ENCODE results near the gene MAPRE2.
A peak's percentile ranks its signal among the peaks of the same experiment; 100 is the strongest.

Gene MAPRE2

DNA sequence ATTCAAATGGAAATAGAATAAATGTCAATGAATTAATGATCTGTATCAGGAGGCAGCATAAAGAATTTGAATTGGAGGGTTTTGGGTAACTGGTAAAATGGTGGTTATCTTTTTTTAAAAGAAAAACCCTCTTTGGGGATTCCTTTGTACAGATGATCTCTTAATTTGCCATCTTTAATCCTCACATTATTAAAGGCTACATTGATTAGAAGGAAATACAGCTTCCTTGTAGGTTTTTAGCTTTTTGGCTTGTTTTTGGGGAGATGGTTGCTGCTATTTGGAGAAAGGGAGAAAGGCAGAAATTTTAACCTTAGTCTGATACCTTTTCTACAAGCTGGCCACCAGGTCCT is 600 bp upstream of the MAPRE2 start:
- peak overlapping the region; percentile 88 for H2AFZ ChIP-seq (ENCODE audit: low read length)
- H3K4me1 ChIP-seq (ENCODE audit: control insufficient read depth in 2 of 2, insufficient read depth in 1 of 2, low read depth in 1 of 2, low read length in 2 of 2) = peaks cover 5 to 6% of the 10 kb centered on the region in 2 donors
- H3K18ac ChIP-seq (ENCODE audit: low read length) = no peak overlapping the region
- H3K9me3 ChIP-seq (replicated peaks in 1 of 2; ENCODE audit: control insufficient read depth in 2 of 2, insufficient read depth in 1 of 2, low read depth in 1 of 2, low read length in 2 of 2) = no peaks in the 10 kb centered on the region
- H3K4me2 ChIP-seq (ENCODE audit: insufficient read depth, low read length, poor library complexity, severe bottlenecking) = peak overlapping the region; percentile 54
- H3K9ac ChIP-seq (ENCODE audit: low read depth, low read length, poor library complexity) = no peak overlapping the region
- H3K14ac ChIP-seq (ENCODE audit: low read length) = no peak overlapping the region
- no peaks in the 10 kb centered on the region for H3K79me1 ChIP-seq (ENCODE audit: low read depth, low read length)
- H3K36me3 ChIP-seq (replicated peaks in 1 of 2; ENCODE audit: control insufficient read depth in 2 of 2, insufficient read depth in 2 of 2, low read length in 2 of 2) = no peaks in the 10 kb centered on the region
- H2BK120ac ChIP-seq (ENCODE audit: low read depth, low read length) = no peak overlapping the region
- H4K8ac ChIP-seq (ENCODE audit: low read depth, low read length) = no peak overlapping the region
- H2BK5ac ChIP-seq (ENCODE audit: low read length) = no peak overlapping the region
- H3K23ac ChIP-seq (ENCODE audit: low read depth, low read length, poor library complexity) = no peak overlapping the region
- no peak for DNase-seq (ENCODE audit: low spot score)
- no peak overlapping the region for H2AK5ac ChIP-seq (ENCODE audit: low read depth, low read length)
- H3K27me3 ChIP-seq (ENCODE audit: control insufficient read depth in 3 of 3, insufficient read depth in 3 of 3, low read depth in 1 of 3, low read length in 3 of 3) = no peaks in the 10 kb centered on the region
- peak overlapping the region in 1 of 2 donors; percentile 71 for H3K4me3 ChIP-seq (ENCODE audit: low read length in 2 of 2)
- no peak overlapping the region for H2BK12ac ChIP-seq (ENCODE audit: low read length)
- H4K91ac ChIP-seq (ENCODE audit: low read depth, low read length, poor library complexity) = no peak overlapping the region
- H2BK15ac ChIP-seq (ENCODE audit: low read length) = no peak overlapping the region
- peak overlapping the region; percentile 87 for H3K27ac ChIP-seq (replicated peaks; ENCODE audit: low read length)
- H3K4ac ChIP-seq (ENCODE audit: low read length) = no peak overlapping the region

- Histone ChIP-seq H3K27ac (replicated peaks; ENCODE audit: low read length) (peak overlapping the region; percentile 79), H3K27me3 (ENCODE audit: control insufficient read depth in 3 of 3, insufficient read depth in 3 of 3, low read depth in 1 of 3, low read length in 3 of 3) (no peaks in the 10 kb centered on the region), H3K18ac (ENCODE audit: low read length) (peak overlapping the region; percentile 84), H2BK12ac (ENCODE audit: low read length) (no peak overlapping the region), H3K4me1 (ENCODE audit: control insufficient read depth in 2 of 2, insufficient read depth in 1 of 2, low read depth in 1 of 2, low read length in 2 of 2) (peaks cover 8 to 9% of the 10 kb centered on the region in 2 donors), H4K8ac (ENCODE audit: low read depth, low read length) (no peak overlapping the region), H3K23ac (ENCODE audit: low read depth, low read length, poor library complexity) (no peak overlapping the region), H2BK15ac (ENCODE audit: low read length) (no peak overlapping the region), H2BK120ac (ENCODE audit: low read depth, low read length) (no peak overlapping the region), H3K36me3 (replicated peaks in 1 of 2; ENCODE audit: control insufficient read depth in 2 of 2, insufficient read depth in 2 of 2, low read length in 2 of 2) (no peaks in the 10 kb centered on the region), H3K4me3 (ENCODE audit: low read length in 2 of 2) (peak overlapping the region; percentile 71 to 95), H3K9ac (ENCODE audit: low read depth, low read length, poor library complexity) (peak overlapping the region; percentile 84), H3K4me2 (ENCODE audit: insufficient read depth, low read length, poor library complexity, severe bottlenecking) (peak overlapping the region; percentile 60), H3K79me1 (ENCODE audit: low read depth, low read length) (no peaks in the 10 kb centered on the region), H2AK5ac (ENCODE audit: low read depth, low read length) (no peak overlapping the region), H2BK5ac (ENCODE audit: low read length) (no peak overlapping the region), H3K9me3 (replicated peaks in 1 of 2; ENCODE audit: control insufficient read depth in 2 of 2, insufficient read depth in 1 of 2, low read depth in 1 of 2, low read length in 2 of 2) (no peaks in the 10 kb centered on the region), H2AFZ (ENCODE audit: low read length) (peak overlapping the region; percentile 88), H4K91ac (ENCODE audit: low read depth, low read length, poor library complexity) (no peak overlapping the region), H3K4ac (ENCODE audit: low read length) (no peak overlapping the region), H3K14ac (ENCODE audit: low read length) (no peak overlapping the region)
- no CpG with 5 or more reads among the region's 11 CpGs for WGBS, 2 donors (ENCODE audit: extremely low coverage in 2 of 2, insufficient read length in 2 of 2, insufficient replicate concordance in 1 of 2)
- no peak for DNase-seq (ENCODE audit: low spot score)
Observed at GRCh38 chr18:35041815-35042387, 688 bp downstream of the MAPRE2 start.

GRCh38 chr18:35042389-35043071 is 1.3 kb downstream of the MAPRE2 start:
- Histone ChIP-seq H3K27ac (replicated peaks; ENCODE audit: low read length) (no peak overlapping the region), H2AK5ac (ENCODE audit: low read depth, low read length) (no peak overlapping the region), H3K79me1 (ENCODE audit: low read depth, low read length) (no peaks in the 10 kb centered on the region), H2BK12ac (ENCODE audit: low read length) (no peak overlapping the region), H2BK5ac (ENCODE audit: low read length) (no peak overlapping the region), H3K14ac (ENCODE audit: low read length) (no peak overlapping the region), H3K4me3 (ENCODE audit: low read length in 2 of 2) (peak overlapping the region; percentile 71 to 95), H2BK15ac (ENCODE audit: low read length) (no peak overlapping the region), H4K8ac (ENCODE audit: low read depth, low read length) (no peak overlapping the region), H2AFZ (ENCODE audit: low read length) (peak overlapping the region; percentile 88), H3K4me2 (ENCODE audit: insufficient read depth, low read length, poor library complexity, severe bottlenecking) (peak overlapping the region; percentile 60), H3K9ac (ENCODE audit: low read depth, low read length, poor library complexity) (no peak overlapping the region), H3K36me3 (replicated peaks in 1 of 2; ENCODE audit: control insufficient read depth in 2 of 2, insufficient read depth in 2 of 2, low read length in 2 of 2) (no peaks in the 10 kb centered on the region), H3K23ac (ENCODE audit: low read depth, low read length, poor library complexity) (no peak overlapping the region), H3K27me3 (ENCODE audit: control insufficient read depth in 3 of 3, insufficient read depth in 3 of 3, low read depth in 1 of 3, low read length in 3 of 3) (no peaks in the 10 kb centered on the region), H3K18ac (ENCODE audit: low read length) (no peak overlapping the region), H4K91ac (ENCODE audit: low read depth, low read length, poor library complexity) (no peak overlapping the region), H3K4ac (ENCODE audit: low read length) (no peak overlapping the region), H3K4me1 (ENCODE audit: control insufficient read depth in 2 of 2, insufficient read depth in 1 of 2, low read depth in 1 of 2, low read length in 2 of 2) (peaks cover 8 to 9% of the 10 kb centered on the region in 2 donors), H3K9me3 (replicated peaks in 1 of 2; ENCODE audit: control insufficient read depth in 2 of 2, insufficient read depth in 1 of 2, low read depth in 1 of 2, low read length in 2 of 2) (no peaks in the 10 kb centered on the region), H2BK120ac (ENCODE audit: low read depth, low read length) (no peak overlapping the region)
- WGBS, 2 donors (ENCODE audit: extremely low coverage in 2 of 2, insufficient read length in 2 of 2, insufficient replicate concordance in 1 of 2) = no CpG with 5 or more reads among the region's 5 CpGs
- no peak for DNase-seq (ENCODE audit: low spot score)

DNA sequence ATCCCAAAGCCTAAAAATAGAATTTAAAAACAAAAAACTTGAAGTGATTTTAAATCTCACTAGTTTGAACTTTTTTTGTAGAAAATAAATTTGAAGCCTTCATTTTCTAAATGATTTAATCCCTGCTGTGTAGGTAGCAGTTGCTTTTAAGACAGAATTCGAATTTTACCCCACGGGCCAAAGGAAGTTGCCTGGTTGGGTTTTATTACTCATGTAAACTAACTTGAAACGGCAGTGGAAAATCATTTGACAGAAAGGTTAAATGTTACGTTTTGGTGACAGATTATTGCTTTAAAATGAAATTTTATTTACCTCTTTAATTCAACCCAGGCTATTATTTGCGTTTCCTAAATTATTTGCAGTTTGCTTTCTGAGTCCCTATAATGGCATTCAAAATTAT is 2.0 kb downstream of the MAPRE2 start:
- Histone ChIP-seq H3K18ac (ENCODE audit: low read length) (no peak overlapping the region), H3K23ac (ENCODE audit: low read depth, low read length, poor library complexity) (no peak overlapping the region), H2AFZ (ENCODE audit: low read length) (no peak overlapping the region), H2BK5ac (ENCODE audit: low read length) (no peak overlapping the region), H3K14ac (ENCODE audit: low read length) (no peak overlapping the region), H3K4me3 (ENCODE audit: low read length in 2 of 2) (no peak overlapping the region), H3K4me2 (ENCODE audit: insufficient read depth, low read length, poor library complexity, severe bottlenecking) (no peak overlapping the region), H3K4me1 (ENCODE audit: control insufficient read depth in 2 of 2, insufficient read depth in 1 of 2, low read depth in 1 of 2, low read length in 2 of 2) (peaks cover 8 to 9% of the 10 kb centered on the region in 2 donors), H3K9me3 (replicated peaks in 1 of 2; ENCODE audit: control insufficient read depth in 2 of 2, insufficient read depth in 1 of 2, low read depth in 1 of 2, low read length in 2 of 2) (peaks cover 0 to 4% of the 10 kb centered on the region in 2 donors), H3K27ac (replicated peaks; ENCODE audit: low read length) (no peak overlapping the region), H3K9ac (ENCODE audit: low read depth, low read length, poor library complexity) (no peak overlapping the region), H4K91ac (ENCODE audit: low read depth, low read length, poor library complexity) (no peak overlapping the region), H2BK12ac (ENCODE audit: low read length) (no peak overlapping the region), H3K4ac (ENCODE audit: low read length) (no peak overlapping the region), H2AK5ac (ENCODE audit: low read depth, low read length) (no peak overlapping the region), H3K79me1 (ENCODE audit: low read depth, low read length) (no peaks in the 10 kb centered on the region), H2BK120ac (ENCODE audit: low read depth, low read length) (no peak overlapping the region), H4K8ac (ENCODE audit: low read depth, low read length) (no peak overlapping the region), H3K27me3 (ENCODE audit: control insufficient read depth in 3 of 3, insufficient read depth in 3 of 3, low read depth in 1 of 3, low read length in 3 of 3) (no peaks in the 10 kb centered on the region), H2BK15ac (ENCODE audit: low read length) (no peak overlapping the region), H3K36me3 (replicated peaks in 1 of 2; ENCODE audit: control insufficient read depth in 2 of 2, insufficient read depth in 2 of 2, low read length in 2 of 2) (no peaks in the 10 kb centered on the region)
- no CpG with 5 or more reads among the region's 5 CpGs for WGBS, 2 donors (ENCODE audit: extremely low coverage in 2 of 2, insufficient read length in 2 of 2, insufficient replicate concordance in 1 of 2)
- DNase-seq (ENCODE audit: low spot score) = no peak
